Nephron (organoid): ENCODE results near the gene LTN1.

Source experiments
- H3K27ac Mint-ChIP-seq, 3 experiments: 2 replicates each; pipeline ENCODE4 v1.8.0; 2020; ENCODE audit warnings: mixed read lengths in 3 of 3, mild to moderate bottlenecking in 2 of 3, moderate library complexity in 1 of 3
- H3K27me3 Mint-ChIP-seq: 2 replicates; pipeline ENCODE4 v1.8.0; 2021; ENCODE audit warnings: low read depth, mild to moderate bottlenecking, moderate library complexity, mixed read lengths
- H3K36me3 Mint-ChIP-seq: 2 replicates; pipeline ENCODE4 v1.8.0; 2020; ENCODE audit warnings: low read depth, mixed read lengths
- H3K4me1 Mint-ChIP-seq: 2 replicates; pipeline ENCODE4 v1.8.0; 2020; ENCODE audit warnings: mixed read lengths
- H3K4me3 Mint-ChIP-seq, 3 experiments: 2 replicates each; pipeline ENCODE4 v1.8.0; 2020; ENCODE audit warnings: mild to moderate bottlenecking in 3 of 3, mixed read lengths in 3 of 3, moderate library complexity in 2 of 3
- H3K9me3 Mint-ChIP-seq: 2 replicates; pipeline ENCODE4 v1.8.0; 2020; ENCODE audit warnings: mixed read lengths
- CTCF ChIP-seq, 3 experiments: fragments of 200-600 bp; sonication (generic); IDR thresholded peaks; one replicate each; pipeline ENCODE4 v1.5.0; 2021; ENCODE audit warnings: antibody characterized with exemption in 3 of 3; ENCODE audit not compliant: unreplicated experiment in 3 of 3

Gene LTN1

GRCh38 chr21:29029524-29029923 lies 36.8 kb upstream of the LTN1 start:
- Mint-ChIP-seq H3K4me1 (peaks cover 19% of the 10 kb centered on the region), H3K36me3 (peaks cover 38% of the 10 kb centered on the region), H3K27ac (no peak overlapping the region), H3K27me3 (no peaks in the 10 kb centered on the region), H3K4me3 (no peak overlapping the region), H3K9me3 (no peaks in the 10 kb centered on the region)
- TF ChIP-seq CTCF (IDR thresholded peaks at IDR 0.05; ENCODE audit: unreplicated experiment in 3 of 3), result no peak

- H3K4me1 Mint-ChIP-seq, result peaks cover 14% of the 10 kb centered on the region
- no peak for TF ChIP-seq CTCF (IDR thresholded peaks at IDR 0.05; ENCODE audit: unreplicated experiment in 3 of 3)
- no peaks in the 10 kb centered on the region for H3K27me3 Mint-ChIP-seq
- no peaks in the 10 kb centered on the region for H3K9me3 Mint-ChIP-seq
- H3K36me3 Mint-ChIP-seq, result peaks cover 13% of the 10 kb centered on the region
- H3K4me3 Mint-ChIP-seq, result peak overlapping the region; percentile 89 to 94 (median 91)
- H3K27ac Mint-ChIP-seq, result peak overlapping the region; percentile 98 to 100 (median 100)
Observed at GRCh38 chr21:29025328-29025713, 32.6 kb upstream of the LTN1 start.

- H3K27me3 Mint-ChIP-seq, result no peaks in the 10 kb centered on the region
- H3K4me3 Mint-ChIP-seq, result peak within 1 kb of the TSS; percentile 89 to 94 (median 91)
- H3K27ac Mint-ChIP-seq, result peak within 1 kb of the TSS; percentile 98 to 100 (median 100)
- H3K36me3 Mint-ChIP-seq, result peaks cover 8% of the 10 kb centered on the region
- no peaks in the 10 kb centered on the region for H3K9me3 Mint-ChIP-seq
- peaks cover 14% of the 10 kb centered on the region for H3K4me1 Mint-ChIP-seq
- peak; percentile 22 to 34 (median 25) for TF ChIP-seq CTCF (IDR thresholded peaks at IDR 0.05; ENCODE audit: unreplicated experiment in 3 of 3)
Observed at GRCh38 chr21:29024474-29025327, 32.0 kb upstream of the LTN1 start, which contains the start of gene USP16. Gene USP16 (plus strand): TSS chr21:29024668. CDS start chr21:29027914, 3,246 bp downstream.

GRCh38 chr21:29022166-29022565 lies 29.5 kb upstream of the LTN1 start:
- H3K4me3 Mint-ChIP-seq, result peak overlapping the region; percentile 21 to 45 (median 27)
- H3K4me1 Mint-ChIP-seq, result peaks cover 24% of the 10 kb centered on the region
- H3K9me3 Mint-ChIP-seq, result no peaks in the 10 kb centered on the region
- no peaks in the 10 kb centered on the region for H3K27me3 Mint-ChIP-seq
- H3K36me3 Mint-ChIP-seq, result no peaks in the 10 kb centered on the region
- TF ChIP-seq CTCF (IDR thresholded peaks at IDR 0.05; ENCODE audit: unreplicated experiment in 3 of 3), result no peak
- H3K27ac Mint-ChIP-seq, result no peak overlapping the region

GRCh38 chr21:29018540-29018939 lies 25.9 kb upstream of the LTN1 start:
- Mint-ChIP-seq H3K36me3 (no peaks in the 10 kb centered on the region), H3K9me3 (no peaks in the 10 kb centered on the region), H3K27ac (peak overlapping the region; percentile 2 to 54 (median 12)), H3K4me1 (peaks cover 11% of the 10 kb centered on the region), H3K27me3 (no peaks in the 10 kb centered on the region), H3K4me3 (peak overlapping the region; percentile 77 to 86 (median 80))
- no peak for TF ChIP-seq CTCF (IDR thresholded peaks at IDR 0.05; ENCODE audit: unreplicated experiment in 3 of 3)
